ENCODE data around the gene ZNF665.

- no peak for TF ChIP-seq CTCF (IDR thresholded peaks at IDR 0.05)
- TF ChIP-seq POLR2A (IDR thresholded peaks at IDR 0.05), result no peak
These were observed 521 bp upstream of the ZNF665 start for GRCh38 chr19:53193535-53194222.

Measured in esophagus squamous epithelium (tissue), 4 donors.